Liver (tissue), 9 donors: ENCODE measurements around the gene SOX15. TPM values are rescaled to one million over a fixed set of nuclear protein-coding genes. Genes with fewer than 3 reads are reported as not detected.

Source experiments
- DNase-seq: peaks from one replicate; pipeline ENCODE4 v3.0.0-alpha.2; 2017; ENCODE audit warnings: low spot score
- H3K27ac ChIP-seq, 2 donors: one replicate each; pipeline ENCODE4 v1.7.0; 2013; ENCODE audit warnings: inconsistent platforms in 2 of 2, low read length in 2 of 2, control low read depth in 1 of 2, low read depth in 1 of 2, mild to moderate bottlenecking in 1 of 2
- H3K27me3 ChIP-seq, 4 donors: one replicate each; pipeline versions ENCODE4 v1.6.1 to v1.7.0; 2013; ENCODE audit warnings: low read length in 3 of 4, inconsistent platforms in 1 of 4, mild to moderate bottlenecking in 1 of 4, moderate library complexity in 1 of 4; ENCODE audit not compliant: control insufficient read depth in 4 of 4, insufficient read depth in 4 of 4
- H3K36me3 ChIP-seq, 4 donors: one replicate each; pipeline versions ENCODE4 v1.6.1 to v1.7.0; 2013; ENCODE audit warnings: low read length in 3 of 4, mild to moderate bottlenecking in 3 of 4, low read depth in 1 of 4, moderate library complexity in 1 of 4; ENCODE audit not compliant: control insufficient read depth in 4 of 4, insufficient read depth in 3 of 4
- H3K4me1 ChIP-seq, 4 donors: one replicate each; pipeline versions ENCODE4 v1.6.1 to v1.7.0; 2013; ENCODE audit warnings: low read length in 3 of 4, mild to moderate bottlenecking in 3 of 4, moderate library complexity in 1 of 4; ENCODE audit not compliant: control insufficient read depth in 4 of 4, insufficient read depth in 4 of 4
- H3K4me3 ChIP-seq, 3 donors: one replicate each; pipeline versions ENCODE4 v1.6.1 to v1.7.0; 2013; ENCODE audit warnings: low read length in 3 of 3, control low read depth in 1 of 3, low read depth in 1 of 3, mild to moderate bottlenecking in 1 of 3
- H3K9ac ChIP-seq, 2 donors: one replicate each; pipeline ENCODE4 v1.7.0; 2013; ENCODE audit warnings: low read length in 2 of 2, mild to moderate bottlenecking in 2 of 2, moderate library complexity in 2 of 2, control low read depth in 1 of 2, low read depth in 1 of 2
- H3K9me3 ChIP-seq, 4 donors: one replicate each; pipeline versions ENCODE4 v1.6.1 to v1.7.0; 2013; ENCODE audit warnings: low read length in 3 of 4; ENCODE audit not compliant: control insufficient read depth in 4 of 4
- ATF3 ChIP-seq: IDR thresholded peaks from 2 replicates; pipeline ENCODE4 v1.6.1; 2016; ENCODE audit warnings: antibody characterized with exemption
- EGR1 ChIP-seq, 2 donors: IDR thresholded peaks; 2 replicates each; pipeline ENCODE4 v1.6.1; 2016 to 2018; ENCODE audit warnings: antibody characterized with exemption in 2 of 2, low read depth in 2 of 2
- FOXA1 ChIP-seq: IDR thresholded peaks from 2 replicates; pipeline ENCODE4 v1.6.1; 2016; ENCODE audit warnings: antibody characterized with exemption
- HNF4A ChIP-seq, 2 donors: conservative IDR thresholded peaks; 2 replicates each; pipeline ENCODE4 v1.6.1; 2016; ENCODE audit warnings: antibody characterized with exemption in 2 of 2, mild to moderate bottlenecking in 2 of 2
- HNF4G ChIP-seq: IDR thresholded peaks from 2 replicates; pipeline ENCODE4 v1.6.1; 2016; ENCODE audit warnings: antibody characterized with exemption
- NR2F2 ChIP-seq: IDR thresholded peaks from 2 replicates; pipeline ENCODE4 v1.6.1; 2016; ENCODE audit warnings: antibody characterized with exemption
- RAD21 ChIP-seq, 2 donors: IDR thresholded peaks; 2 replicates each; pipeline ENCODE4 v1.6.1; 2016; ENCODE audit warnings: antibody characterized with exemption in 2 of 2, mild to moderate bottlenecking in 2 of 2
- REST ChIP-seq: IDR thresholded peaks from 2 replicates; pipeline ENCODE4 v1.6.1; 2016; ENCODE audit warnings: antibody characterized with exemption, mild to moderate bottlenecking
- RXRA ChIP-seq, 2 donors: IDR thresholded peaks; 2 replicates each; pipeline ENCODE4 v1.6.1; 2017 to 2018; ENCODE audit warnings: antibody characterized with exemption in 2 of 2, mild to moderate bottlenecking in 1 of 2
- SP1 ChIP-seq: IDR thresholded peaks from 2 replicates; pipeline ENCODE4 v1.6.1; 2018; ENCODE audit warnings: antibody characterized with exemption, mild to moderate bottlenecking
- ZBTB33 ChIP-seq: IDR thresholded peaks from 2 replicates; pipeline ENCODE4 v1.6.1; 2016; ENCODE audit warnings: antibody characterized with exemption
- WGBS: extraction: QIAGEN DNeasy Blood & Tissue Kit; methylation state at CpG from one replicate; pipeline ENCODE4 v1.1.7; 2013; 5-methylcytosine and 5-hydroxymethylcytosine counted together
- polyA plus RNA-seq, 2 donors: library from polyadenylated mRNA; stranded (reverse) in 1 of 2; unstranded in 1 of 2; fragments of 200-250 nt in 1 of 2; fragments of >200 nt in 1 of 2; fragmentation: Nextera tagmentation in 1 of 2; extraction: Ambion mirVana in 1 of 2; gene quantifications; one replicate each; pipeline versions ENCODE4 v1.2.1 to v1.2.3, GENCODE V29; 2013 to 2015
- total RNA-seq, 2 donors: library from RNA; depleted of rRNA; stranded (reverse); fragments of >200 nt; gene quantifications; one replicate each; pipeline ENCODE4 v1.2.3, GENCODE V29; 2014
- donor health status: healthy.
- donor health status: healthy.
- donor health status: healthy.
- donor health status: healthy.
- donor health status: healthy.

Gene SOX15
- total and polyA plus RNA-seq, 4 donors, result 0.06 to 0.33 (median 0.17) TPM; not detected in 1

- DNase-seq, result no peak
- 53% methylated on average over 13 of the region's 13 CpGs for WGBS
- no peaks in the 10 kb centered on the region for H3K9me3 ChIP-seq
These were observed 40.2 kb upstream of the SOX15 start, which contains the start of gene SHBG for GRCh38 chr17:7629939-7630571. SHBG (plus strand) TSS chr17:7630135; CDS start chr17:7630173, 38 bp downstream.

GRCh38 chr17:7627250-7628121 lies 37.6 kb upstream of the SOX15 start, which contains the start of gene SAT2:
SAT2 (minus strand) TSS chr17:7627821; CDS start chr17:7627635, 186 bp downstream.
- no peaks in the 10 kb centered on the region for H3K27me3 ChIP-seq
- H3K36me3 ChIP-seq, result peaks cover 0 to 1% (median 0%) of the 10 kb centered on the region in 4 donors
- WGBS, result under 1% methylated on average over 54 of the region's 54 CpGs
- peak within 1 kb of the TSS; percentile 88 to 93 (median 92) for H3K4me3 ChIP-seq
- H3K27ac ChIP-seq, result peak within 1 kb of the TSS; percentile 85 to 99
- H3K4me1 ChIP-seq, result peaks cover 17 to 64% (median 50%) of the 10 kb centered on the region in 4 donors
- peak; percentile 88 for DNase-seq
- H3K9ac ChIP-seq, result peak within 1 kb of the TSS; percentile 85 to 92
- no peaks in the 10 kb centered on the region for H3K9me3 ChIP-seq
- TF ChIP-seq ATF3, result no peak
- peak; percentile 16 for TF ChIP-seq FOXA1
- peak; percentile 84 for TF ChIP-seq REST
- TF ChIP-seq ZBTB33, result peak; percentile 87
- TF ChIP-seq HNF4G, result peak; percentile 72
- TF ChIP-seq RAD21 (IDR thresholded peaks at IDR 0.05), result peak; percentile 24 to 28
- TF ChIP-seq EGR1 (IDR thresholded peaks at IDR 0.05; ENCODE audit: low read depth in 2 of 2), result peak; percentile 67 to 91

More at GRCh38 chr17:7629939-7630571, 40.2 kb upstream of the SOX15 start, which contains the start of gene SHBG:
- Histone ChIP-seq H3K27me3 (no peaks in the 10 kb centered on the region), H3K4me1 (peaks cover 15 to 59% (median 49%) of the 10 kb centered on the region in 4 donors), H3K36me3 (peaks cover 0 to 1% (median 0%) of the 10 kb centered on the region in 4 donors), H3K27ac (peak within 1 kb of the TSS; percentile 25 to 30), H3K9ac (no peak within 1 kb of the TSS), H3K4me3 (no peak within 1 kb of the TSS)
- peak in 1 of 2 donors; percentile 45 for TF ChIP-seq HNF4A (conservative IDR thresholded peaks at IDR 0.05)
- TF ChIP-seq NR2F2, result peak; percentile 62
- TF ChIP-seq ZBTB33, result no peak
- TF ChIP-seq SP1, result peak; percentile 15
- TF ChIP-seq RXRA (IDR thresholded peaks at IDR 0.05), result peak; percentile 60 to 71
- TF ChIP-seq REST, result no peak
